SH-SY5Y (cell line): Measurements from ENCODE around the gene GPATCH4.

Experiments
- GATA2 ChIP-seq: IDR thresholded peaks from 2 replicates; pipeline ENCODE4 v1.6.1; 2011; ENCODE audit warnings: mild to moderate bottlenecking, low read depth, low read length
- GATA3 ChIP-seq: IDR thresholded peaks from 2 replicates; pipeline ENCODE4 v1.6.1; 2011; ENCODE audit warnings: low read depth, mild to moderate bottlenecking, low read length, moderate library complexity

- no peak for TF ChIP-seq GATA3
- TF ChIP-seq GATA2: no peak
Observed at GRCh38 chr1:156598731-156599432, 2.4 kb downstream of the GPATCH4 start.
